SK-N-SH treated with all-trans-retinoic acid at 6 μM for 48 hours (cell line): ENCODE data around the gene CELA3A.

Experiments used
- ATAC-seq: fragments of 200-7000 bp; cut with Tn5 transposase; 3 replicates; pipeline ENCODE4 v1.9.1; 2020; ENCODE audit warnings: mild to moderate bottlenecking, moderate library complexity
- CSDC2 ChIP-seq: fragments of 250-450 bp; sonication (Bioruptor Pico); IDR thresholded peaks from 2 replicates; pipeline ENCODE4 v1.5.0; 2020; ENCODE audit warnings: mild to moderate bottlenecking, moderate library complexity
- POU6F1 ChIP-seq: fragments of 250-450 bp; sonication (Bioruptor Pico); IDR thresholded peaks from 2 replicates; pipeline ENCODE4 v1.8.0; 2021; ENCODE audit warnings: low read depth, mild to moderate bottlenecking, moderate library complexity, borderline replicate concordance
- PPARA ChIP-seq: fragments of 250-450 bp; sonication (Bioruptor Pico); IDR thresholded peaks from 2 replicates; pipeline ENCODE4 v1.5.0; 2020; ENCODE audit warnings: mild to moderate bottlenecking, borderline replicate concordance
- SNAI2 ChIP-seq: fragments of 250-450 bp; sonication (Bioruptor Pico); IDR thresholded peaks from 2 replicates; pipeline ENCODE4 v1.5.0; 2020; ENCODE audit warnings: mild to moderate bottlenecking, moderate library complexity
- TCF4 ChIP-seq: fragments of 250-450 bp; sonication (Bioruptor Pico); IDR thresholded peaks from 2 replicates; pipeline ENCODE4 v1.8.0; 2021; ENCODE audit warnings: mild to moderate bottlenecking, moderate library complexity, borderline replicate concordance
- TOX ChIP-seq: fragments of 250-450 bp; sonication (Bioruptor Pico); IDR thresholded peaks from 2 replicates; pipeline ENCODE4 v1.8.0; 2021; ENCODE audit warnings: mild to moderate bottlenecking, moderate library complexity, borderline replicate concordance
- ZFP30 ChIP-seq: fragments of 450-650 bp; formaldehyde crosslinking; IDR thresholded peaks from 2 replicates; pipeline ENCODE4 v1.5.0; 2022; ENCODE audit warnings: mild to moderate bottlenecking, moderate library complexity
- ZNF70 ChIP-seq: fragments of 450-650 bp; formaldehyde crosslinking; IDR thresholded peaks from 2 replicates; pipeline ENCODE4 v1.5.0; 2020; ENCODE audit warnings: mild to moderate bottlenecking, moderate library complexity
- TF ChIP-seq, protein P1 (sequence below): fragments of 250-450 bp; sonication (Bioruptor Pico); IDR thresholded peaks from 2 replicates; pipeline ENCODE4 v1.5.0; 2020; ENCODE audit warnings: mild to moderate bottlenecking, moderate library complexity
- TF ChIP-seq, protein P2 (sequence below): fragments of 250-450 bp; sonication (Bioruptor Pico); IDR thresholded peaks from 2 replicates; pipeline ENCODE4 v1.5.1; 2021; ENCODE audit warnings: mild to moderate bottlenecking, moderate library complexity

The CELA3A gene

GRCh38 chr1:21955501-21956281 lies 45.8 kb upstream of the CELA3A start:
- TF ChIP-seq, protein P1, sequence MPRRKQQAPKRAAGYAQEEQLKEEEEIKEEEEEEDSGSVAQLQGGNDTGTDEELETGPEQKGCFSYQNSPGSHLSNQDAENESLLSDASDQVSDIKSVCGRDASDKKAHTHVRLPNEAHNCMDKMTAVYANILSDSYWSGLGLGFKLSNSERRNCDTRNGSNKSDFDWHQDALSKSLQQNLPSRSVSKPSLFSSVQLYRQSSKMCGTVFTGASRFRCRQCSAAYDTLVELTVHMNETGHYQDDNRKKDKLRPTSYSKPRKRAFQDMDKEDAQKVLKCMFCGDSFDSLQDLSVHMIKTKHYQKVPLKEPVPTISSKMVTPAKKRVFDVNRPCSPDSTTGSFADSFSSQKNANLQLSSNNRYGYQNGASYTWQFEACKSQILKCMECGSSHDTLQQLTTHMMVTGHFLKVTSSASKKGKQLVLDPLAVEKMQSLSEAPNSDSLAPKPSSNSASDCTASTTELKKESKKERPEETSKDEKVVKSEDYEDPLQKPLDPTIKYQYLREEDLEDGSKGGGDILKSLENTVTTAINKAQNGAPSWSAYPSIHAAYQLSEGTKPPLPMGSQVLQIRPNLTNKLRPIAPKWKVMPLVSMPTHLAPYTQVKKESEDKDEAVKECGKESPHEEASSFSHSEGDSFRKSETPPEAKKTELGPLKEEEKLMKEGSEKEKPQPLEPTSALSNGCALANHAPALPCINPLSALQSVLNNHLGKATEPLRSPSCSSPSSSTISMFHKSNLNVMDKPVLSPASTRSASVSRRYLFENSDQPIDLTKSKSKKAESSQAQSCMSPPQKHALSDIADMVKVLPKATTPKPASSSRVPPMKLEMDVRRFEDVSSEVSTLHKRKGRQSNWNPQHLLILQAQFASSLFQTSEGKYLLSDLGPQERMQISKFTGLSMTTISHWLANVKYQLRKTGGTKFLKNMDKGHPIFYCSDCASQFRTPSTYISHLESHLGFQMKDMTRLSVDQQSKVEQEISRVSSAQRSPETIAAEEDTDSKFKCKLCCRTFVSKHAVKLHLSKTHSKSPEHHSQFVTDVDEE (CRISPR knock-in tag): no peak
- TF ChIP-seq POU6F1 (CRISPR knock-in tag): no peak
- no peak for ATAC-seq

GRCh38 chr1:21956720-21957552 lies 44.5 kb upstream of the CELA3A start:
- ATAC-seq: peak; percentile 85
- no peak for TF ChIP-seq SNAI2 (CRISPR knock-in tag)
- peak; percentile 98 for TF ChIP-seq ZNF70 (CRISPR knock-in tag)

DNA sequence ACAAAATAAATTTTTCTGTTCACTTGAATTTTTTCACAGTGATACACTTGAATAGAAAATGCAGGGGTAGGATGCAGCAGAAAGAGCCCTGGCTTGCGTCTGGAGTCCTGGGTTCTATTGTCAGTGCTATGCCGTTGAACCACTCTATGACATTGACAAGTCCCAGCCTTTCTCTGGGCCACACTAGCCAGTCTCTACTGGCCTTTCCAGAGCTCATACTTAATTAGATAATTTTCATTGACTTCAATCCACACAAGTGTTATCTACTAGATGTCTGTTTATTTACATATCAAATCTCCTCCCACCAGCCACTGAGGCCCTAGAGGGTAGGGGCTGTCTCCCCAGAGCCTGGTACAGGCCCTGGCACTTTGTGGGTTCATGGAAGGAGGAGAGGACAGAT lies 40.1 kb upstream of the CELA3A start:
- TF ChIP-seq, protein P1 (CRISPR knock-in tag): no peak
- no peak for TF ChIP-seq ZFP30 (CRISPR knock-in tag)
- no peak for TF ChIP-seq CSDC2
- TF ChIP-seq TCF4 (CRISPR knock-in tag): peak; percentile 46; the same call in 1 of the 2 replicates
- TF ChIP-seq POU6F1 (CRISPR knock-in tag): no peak
- TF ChIP-seq, protein P2, sequence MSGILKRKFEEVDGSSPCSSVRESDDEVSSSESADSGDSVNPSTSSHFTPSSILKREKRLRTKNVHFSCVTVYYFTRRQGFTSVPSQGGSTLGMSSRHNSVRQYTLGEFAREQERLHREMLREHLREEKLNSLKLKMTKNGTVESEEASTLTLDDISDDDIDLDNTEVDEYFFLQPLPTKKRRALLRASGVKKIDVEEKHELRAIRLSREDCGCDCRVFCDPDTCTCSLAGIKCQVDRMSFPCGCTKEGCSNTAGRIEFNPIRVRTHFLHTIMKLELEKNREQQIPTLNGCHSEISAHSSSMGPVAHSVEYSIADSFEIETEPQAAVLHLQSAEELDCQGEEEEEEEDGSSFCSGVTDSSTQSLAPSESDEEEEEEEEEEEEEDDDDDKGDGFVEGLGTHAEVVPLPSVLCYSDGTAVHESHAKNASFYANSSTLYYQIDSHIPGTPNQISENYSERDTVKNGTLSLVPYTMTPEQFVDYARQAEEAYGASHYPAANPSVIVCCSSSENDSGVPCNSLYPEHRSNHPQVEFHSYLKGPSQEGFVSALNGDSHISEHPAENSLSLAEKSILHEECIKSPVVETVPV (CRISPR knock-in tag): no peak
- no peak for TF ChIP-seq PPARA (CRISPR knock-in tag)
- TF ChIP-seq ZNF70 (CRISPR knock-in tag): no peak
- peak; percentile 38; the same call in 2 of the 3 replicates for ATAC-seq

DNA sequence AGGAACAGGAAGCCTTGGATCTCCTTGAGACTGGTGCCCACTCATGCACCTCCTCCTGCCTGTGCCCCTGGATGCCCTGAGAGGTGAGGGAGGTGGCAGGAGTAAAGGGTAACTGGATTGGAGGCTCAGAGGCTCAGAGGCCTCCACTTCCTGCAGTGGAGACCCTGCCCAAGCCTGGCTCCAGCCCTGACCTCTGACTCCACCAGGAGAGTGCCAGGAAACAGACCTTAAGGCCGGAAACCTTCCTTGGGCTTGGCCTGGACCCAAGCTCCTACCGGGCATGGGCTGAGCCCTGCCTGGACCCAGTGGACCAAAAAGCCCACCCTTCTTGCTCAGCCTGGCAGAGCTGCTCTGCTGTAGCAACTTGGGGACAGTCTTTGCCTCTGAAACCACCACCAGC lies 39.7 kb upstream of the CELA3A start:
- ATAC-seq: no peak
- TF ChIP-seq TOX (CRISPR knock-in tag): no peak
